Middle frontal gyrus (tissue), 1 donor: Measurements from ENCODE around the gene CATSPER3.

Experiments used
- DNase-seq: peaks from one replicate; pipeline ENCODE4 v3.0.0-alpha.2; 2015; ENCODE audit warnings: low spot score; ENCODE audit errors: extremely low spot score

Gene CATSPER3

DNA sequence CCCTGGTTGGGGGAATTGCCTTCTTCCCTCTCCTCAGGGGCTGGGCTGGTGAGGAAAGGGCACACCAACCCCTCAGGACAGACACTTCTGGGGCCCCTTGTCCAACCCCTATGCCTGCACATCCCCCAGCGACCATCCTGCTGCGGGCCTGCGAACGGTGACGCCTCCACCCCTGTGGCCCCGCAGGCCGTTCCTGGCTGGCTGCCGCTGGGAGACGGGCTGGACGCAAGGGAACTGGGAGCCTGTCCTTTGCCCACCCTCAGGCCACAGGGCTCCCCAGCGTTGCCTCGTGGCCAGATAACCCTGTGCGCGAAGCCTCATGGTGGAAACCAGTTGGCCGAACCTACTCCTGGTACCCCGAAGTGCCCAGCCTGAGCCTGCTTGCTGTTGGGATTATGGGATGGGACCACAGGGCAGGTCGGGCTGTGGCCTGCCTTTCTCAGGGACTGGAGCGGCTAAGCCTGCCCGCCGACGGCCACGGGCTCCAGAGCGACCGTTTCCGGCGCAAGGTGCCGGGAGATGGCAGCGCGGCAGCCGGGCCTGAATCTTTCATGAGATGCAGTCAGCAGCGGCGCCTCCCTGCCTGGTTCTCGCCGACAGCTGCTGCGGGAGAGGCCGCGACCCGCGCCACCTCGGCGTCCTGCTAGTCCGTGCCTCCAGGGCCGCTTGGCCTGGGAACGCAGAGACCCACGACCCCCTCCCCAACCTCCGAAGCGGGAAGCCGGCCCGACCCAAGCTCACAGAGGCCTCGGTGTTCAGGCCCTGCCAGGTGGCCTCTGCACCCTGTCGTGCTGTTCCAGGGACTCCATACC is 72.8 kb downstream of the CATSPER3 start:
- DNase-seq: no peak

DNA sequence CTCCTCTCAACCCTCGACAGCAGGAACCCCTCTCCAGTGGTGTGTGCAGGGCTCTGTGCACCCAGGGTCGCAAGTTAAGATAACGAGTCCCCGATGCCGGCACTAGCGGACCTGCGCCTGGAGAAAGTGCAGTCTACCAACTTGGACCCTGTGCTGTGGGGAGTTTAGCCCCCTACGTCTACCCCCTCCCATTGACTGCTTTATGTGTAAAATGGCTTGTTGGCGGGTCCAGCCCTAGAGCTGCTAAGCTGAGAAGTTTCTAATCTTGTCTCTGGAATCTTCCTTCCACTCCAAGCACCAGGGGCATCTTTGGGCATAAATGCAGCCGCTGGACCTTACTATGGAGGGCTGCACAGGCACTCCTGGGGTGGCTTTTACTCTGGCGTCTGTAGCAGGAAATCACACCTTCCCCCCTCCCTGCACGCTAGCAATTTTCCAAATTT is 73.5 kb downstream of the CATSPER3 start:
- DNase-seq: no peak

DNA sequence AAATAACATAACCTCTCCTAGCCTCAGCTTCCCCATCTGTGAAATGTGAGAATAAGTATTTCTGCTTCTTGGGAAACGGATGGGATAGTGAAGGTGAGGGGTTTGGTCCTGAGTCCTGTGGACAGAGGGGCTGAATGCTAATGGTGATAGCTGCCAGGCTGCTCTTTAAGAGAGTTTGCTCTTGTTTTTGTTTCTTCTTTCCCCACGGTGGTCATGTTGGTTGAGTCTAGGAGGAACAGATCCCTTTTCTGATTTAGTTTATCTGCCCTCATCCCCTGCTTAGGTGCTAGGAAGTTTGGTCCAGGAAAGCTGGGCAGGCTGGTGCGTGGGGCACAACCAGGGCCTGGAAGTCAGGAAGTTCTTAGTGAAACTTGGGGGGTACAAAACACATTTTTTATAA is 74.0 kb downstream of the CATSPER3 start:
- DNase-seq: no peak

DNA sequence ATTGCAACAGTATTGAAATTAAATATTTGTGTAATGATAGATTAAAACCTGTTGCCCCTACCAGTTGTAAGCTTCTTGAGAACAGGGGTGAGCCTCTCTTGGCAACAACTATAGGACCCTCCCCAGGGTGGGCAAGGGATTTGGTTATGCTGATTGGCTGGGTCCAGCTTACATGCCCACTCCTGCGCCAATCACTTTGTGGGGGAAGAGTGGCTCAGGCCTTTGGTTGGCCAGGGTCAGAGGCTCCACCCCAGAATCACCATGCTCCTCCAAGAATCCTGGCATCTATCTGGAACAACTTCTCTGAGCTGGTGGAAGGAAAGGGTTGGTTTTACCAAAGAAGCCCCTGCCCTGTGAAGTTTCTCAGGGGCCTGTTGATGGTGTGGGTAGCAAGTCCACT is 74.9 kb downstream of the CATSPER3 start:
- no peak for DNase-seq

DNA sequence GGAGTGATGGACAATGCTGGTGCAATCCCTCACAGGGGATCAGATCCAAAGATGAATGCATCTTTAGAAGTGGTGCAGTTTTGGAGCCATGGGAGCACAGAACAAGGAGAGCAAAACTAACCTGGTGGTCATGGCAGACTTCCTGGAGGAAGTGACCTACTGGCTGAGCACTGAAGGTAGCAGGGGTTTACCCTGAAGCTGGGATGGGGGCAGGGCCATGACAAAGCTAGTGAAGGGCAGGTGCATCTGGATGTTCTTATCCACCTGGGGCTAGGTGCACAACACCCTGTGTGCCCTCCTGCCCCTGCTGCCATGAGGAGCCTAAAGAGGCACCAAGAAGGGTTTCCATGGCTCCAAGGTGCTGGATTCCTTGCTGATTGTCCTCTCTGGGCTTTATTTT is 77.8 kb downstream of the CATSPER3 start:
- no peak for DNase-seq

- DNase-seq: no peak
Observed at GRCh38 chr5:135046661-135047346, 79.1 kb downstream of the CATSPER3 start.

- no peak for DNase-seq
Observed at GRCh38 chr5:135047347-135047695, 79.6 kb downstream of the CATSPER3 start.

DNA sequence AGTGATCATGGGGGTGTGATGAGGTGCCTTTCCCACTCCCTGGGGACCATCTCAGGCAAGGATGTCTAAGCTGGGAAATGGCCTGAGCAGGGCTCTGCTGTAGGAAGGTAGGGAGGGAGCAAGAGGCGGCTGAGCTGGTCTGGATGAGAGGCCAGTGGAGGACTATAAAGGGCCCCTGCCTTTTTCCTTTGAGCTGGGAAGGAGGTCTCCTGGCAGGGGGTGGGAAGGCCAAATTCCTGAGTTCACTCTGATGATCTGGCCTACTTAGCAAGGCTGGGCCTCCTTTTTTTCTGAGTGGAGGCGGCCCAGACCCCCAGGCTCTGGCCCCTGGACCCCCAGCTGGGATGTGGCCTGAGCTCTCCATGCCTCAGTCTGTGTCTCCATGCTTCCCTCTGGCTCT is 80.6 kb downstream of the CATSPER3 start:
- DNase-seq: no peak

DNA sequence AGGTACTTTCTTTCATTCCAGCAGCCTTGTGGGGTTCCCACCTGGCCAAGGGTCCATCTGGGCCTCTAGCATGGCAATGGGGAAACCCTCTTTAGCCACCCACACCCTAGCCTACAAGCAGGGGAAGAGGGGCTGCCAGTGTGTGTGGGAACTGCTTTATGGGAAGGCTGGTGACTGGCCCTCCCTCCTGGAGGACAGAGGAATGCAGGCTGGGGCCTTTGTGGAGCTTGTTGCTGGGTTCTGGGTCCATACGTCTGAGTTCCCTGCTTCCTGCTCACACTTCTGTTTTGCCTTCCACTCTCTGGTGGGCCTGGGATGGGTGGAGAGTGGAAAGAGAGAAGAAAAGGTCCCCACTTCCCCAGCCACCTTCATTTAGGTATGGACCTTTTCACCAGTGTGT is 81.2 kb downstream of the CATSPER3 start:
- DNase-seq: no peak

DNA sequence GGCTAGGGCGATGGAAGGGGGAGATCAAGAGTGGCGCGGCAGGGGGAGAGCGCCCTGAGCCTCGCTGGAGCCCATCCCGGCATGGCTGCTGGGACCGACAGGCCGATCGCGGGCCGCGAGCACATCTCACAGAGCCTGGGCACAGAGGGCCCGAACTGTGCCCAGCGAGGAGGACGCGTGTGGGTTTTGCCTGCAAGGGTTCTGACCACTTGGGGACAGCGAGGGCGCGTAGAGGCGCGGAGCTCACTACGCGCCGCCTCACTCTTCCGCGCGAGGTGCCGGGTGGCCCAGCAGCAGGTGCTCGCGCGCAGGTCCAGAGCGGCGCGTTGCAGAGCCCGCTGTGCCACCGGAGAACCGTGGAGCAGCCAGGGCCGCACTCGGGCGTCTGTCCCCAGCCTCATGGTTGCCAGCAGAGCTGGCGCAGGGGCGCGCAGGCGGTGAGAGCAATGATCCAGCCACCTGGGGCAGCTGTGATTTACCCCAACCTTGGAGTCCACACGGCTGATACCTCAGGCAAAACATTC is 82.6 kb downstream of the CATSPER3 start:
- DNase-seq: no peak

DNA sequence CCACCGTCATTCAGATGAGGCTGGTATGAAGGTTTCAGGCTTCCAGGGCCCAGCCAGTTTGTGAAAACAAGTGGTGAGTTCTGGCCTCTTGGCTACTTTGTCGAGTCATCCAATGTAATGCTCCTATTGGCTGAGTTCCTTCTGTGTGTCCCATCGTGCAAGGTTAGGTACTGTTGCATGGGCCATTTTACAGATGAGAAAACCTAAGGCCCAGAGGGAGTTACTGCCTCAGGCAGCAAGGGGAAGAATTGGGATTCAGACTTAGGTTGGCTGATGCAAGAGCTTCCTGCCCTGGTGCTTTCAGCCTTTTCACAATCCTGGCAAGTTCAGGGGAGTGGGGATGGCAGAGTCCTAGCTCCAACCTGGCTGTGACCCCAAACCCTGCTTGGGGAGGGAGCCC is 83.7 kb downstream of the CATSPER3 start:
- DNase-seq: no peak

DNA sequence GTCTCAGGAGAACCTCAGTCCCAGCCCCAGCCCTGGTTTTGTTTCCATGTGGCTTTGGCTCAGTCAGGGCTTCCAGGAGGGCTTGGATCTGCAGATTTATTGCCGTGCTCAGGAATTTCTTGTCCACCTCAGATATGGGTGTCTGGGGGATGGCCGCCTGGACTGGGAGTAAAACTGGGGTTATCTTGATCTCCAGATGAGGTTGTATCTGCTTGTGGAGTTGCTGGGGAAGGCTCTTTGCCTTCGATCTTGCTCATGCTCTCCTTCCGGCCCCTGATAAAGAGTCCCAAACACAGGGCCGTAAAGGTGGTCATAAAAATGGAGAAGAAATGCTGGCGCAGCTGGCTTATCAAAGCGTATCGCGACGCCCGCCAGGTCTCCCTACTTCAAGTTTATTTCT is 84.2 kb downstream of the CATSPER3 start:
- DNase-seq: no peak

DNA sequence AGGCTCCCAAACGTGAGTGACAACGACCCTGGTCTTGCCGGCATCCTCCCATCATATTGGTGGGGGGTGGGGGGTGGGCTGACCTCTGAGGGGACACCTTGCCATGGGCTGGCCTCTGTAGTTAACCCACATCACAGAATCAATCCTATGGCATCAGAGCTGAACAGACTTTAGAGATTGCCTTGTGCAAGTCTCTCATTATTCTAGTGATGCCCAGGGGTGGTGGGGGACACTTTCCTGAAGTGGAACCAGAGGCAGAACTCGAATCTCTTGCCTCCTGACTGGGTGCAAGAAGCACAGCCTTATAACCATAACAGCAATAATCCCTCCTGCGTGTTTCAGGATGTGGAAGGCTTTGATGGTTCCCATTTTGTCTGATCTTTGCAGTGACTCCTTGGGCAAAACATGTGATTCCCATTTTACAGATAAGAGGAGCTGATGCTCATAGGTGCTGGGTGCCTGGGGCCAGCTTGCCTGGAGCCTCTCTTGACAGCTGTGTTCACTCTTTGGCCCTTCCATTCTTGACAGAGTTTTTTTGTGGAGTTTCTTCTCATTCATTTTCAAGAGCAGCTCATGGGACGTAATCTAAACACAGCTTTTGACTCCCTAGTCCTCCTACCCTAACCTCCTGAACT is 84.9 kb downstream of the CATSPER3 start:
- no peak for DNase-seq

DNA sequence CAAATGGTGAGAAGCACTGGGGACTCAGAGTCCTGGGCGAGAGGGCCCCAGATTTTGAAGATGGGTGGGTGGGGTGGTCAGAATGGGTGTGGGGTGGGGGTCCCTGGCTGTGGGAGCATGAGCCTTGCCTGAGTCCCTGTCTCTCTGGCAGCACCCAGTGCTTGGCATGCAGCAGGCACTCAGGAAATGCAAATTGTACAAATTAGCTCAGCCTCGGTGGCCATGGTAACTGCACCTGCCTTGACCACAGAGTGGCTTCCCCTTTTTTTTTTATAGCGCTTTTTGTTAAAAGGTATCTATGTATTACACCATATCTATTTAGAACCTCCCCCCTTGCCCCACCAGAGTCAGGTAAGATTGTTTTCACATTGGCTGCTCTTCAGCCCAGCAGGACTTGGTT is 85.6 kb downstream of the CATSPER3 start:
- DNase-seq: no peak

- no peak for DNase-seq
Observed at GRCh38 chr5:135053989-135054388, 86.3 kb downstream of the CATSPER3 start.

GRCh38 chr5:135054546-135054945 is 86.8 kb downstream of the CATSPER3 start:
- DNase-seq: no peak

- DNase-seq: no peak
Observed at GRCh38 chr5:135055396-135055795, 87.7 kb downstream of the CATSPER3 start.

- DNase-seq: no peak
Observed at GRCh38 chr5:135056316-135057030, 88.8 kb downstream of the CATSPER3 start.

- DNase-seq: no peak
Observed at GRCh38 chr5:135057233-135057632, 89.5 kb downstream of the CATSPER3 start.

- DNase-seq: no peak
Observed at GRCh38 chr5:135058331-135058732, 90.6 kb downstream of the CATSPER3 start.
